Endodermal cell (in vitro differentiated cells): ENCODE measurements around the gene CIZ1. TPM values are rescaled to one million over a fixed set of nuclear protein-coding genes. Genes with fewer than 3 reads are reported as not detected.
A peak's percentile ranks its signal among the peaks of the same experiment; 100 is the strongest.

Experiments used
- DNase-seq: peaks from one replicate; pipeline ENCODE4 v3.0.0-alpha.2; 2017
- H3K27ac ChIP-seq: 2 replicates; pipeline ENCODE4 v1.5.1; 2013; ENCODE audit warnings: mild to moderate bottlenecking, low read depth, low read length, moderate library complexity
- H3K27me3 ChIP-seq: 2 replicates; pipeline ENCODE4 v1.6.1; 2013; ENCODE audit warnings: mild to moderate bottlenecking, low read length, moderate library complexity; ENCODE audit not compliant: insufficient read depth, control insufficient read depth, poor library complexity, severe bottlenecking
- H3K36me3 ChIP-seq: 2 replicates; pipeline ENCODE4 v1.7.0; 2013; ENCODE audit warnings: mild to moderate bottlenecking, low read length, moderate library complexity; ENCODE audit not compliant: control insufficient read depth, insufficient read depth
- H3K4me1 ChIP-seq: one replicate; pipeline ENCODE4 v1.7.0; 2013; ENCODE audit warnings: low read length; ENCODE audit not compliant: control insufficient read depth, insufficient read depth
- H3K4me3 ChIP-seq: 2 replicates; pipeline ENCODE4 v1.5.1; 2013; ENCODE audit warnings: mild to moderate bottlenecking, low read length, moderate library complexity
- H3K9ac ChIP-seq: 2 replicates; pipeline ENCODE4 v1.6.1; 2013; ENCODE audit warnings: mild to moderate bottlenecking, low read length, moderate library complexity; ENCODE audit not compliant: poor library complexity, severe bottlenecking; ENCODE audit errors: extremely low read depth
- H3K9me3 ChIP-seq: 2 replicates; pipeline ENCODE4 v1.6.1; 2013; ENCODE audit warnings: mild to moderate bottlenecking, low read length, moderate library complexity; ENCODE audit not compliant: control insufficient read depth
- H3K27ac Mint-ChIP-seq: 2 replicates; pipeline ENCODE4 v1.8.0; 2020; ENCODE audit warnings: mixed read lengths
- H3K27me3 Mint-ChIP-seq: 2 replicates; pipeline ENCODE4 v1.8.0; 2021; ENCODE audit warnings: mild to moderate bottlenecking, mixed read lengths; ENCODE audit not compliant: insufficient read depth
- H3K36me3 Mint-ChIP-seq: 2 replicates; pipeline ENCODE4 v1.8.0; 2020; ENCODE audit warnings: low read depth, mixed read lengths
- H3K4me1 Mint-ChIP-seq: 2 replicates; pipeline ENCODE4 v1.8.0; 2020; ENCODE audit warnings: mixed read lengths
- H3K4me3 Mint-ChIP-seq: 2 replicates; pipeline ENCODE4 v1.8.0; 2020; ENCODE audit warnings: mild to moderate bottlenecking, moderate library complexity, mixed read lengths
- H3K9me3 Mint-ChIP-seq: 2 replicates; pipeline ENCODE4 v1.8.0; 2020; ENCODE audit warnings: mild to moderate bottlenecking, mixed read lengths
- WGBS, 2 experiments: methylation state at CpG; one replicate each; pipeline versions ENCODE4 v1.1.5 to v1.1.7; 2013; ENCODE audit warnings: missing lambda C conversion rate in 2 of 2, mixed read lengths in 1 of 2; ENCODE audit not compliant: insufficient coverage in 1 of 2, insufficient read length in 1 of 2; 5-methylcytosine and 5-hydroxymethylcytosine counted together
- total RNA-seq, 2 donors: library from RNA; stranded (reverse); fragmentation: NEBNext Ultra II Directional in 1 of 2; extraction: Animal tissue kit (Norgen Biotek cat#: 25700) in 1 of 2; gene quantifications; 2 replicates in 1 of 2; 3 replicates in 1 of 2; pipeline ENCODE4 v1.2.1, GENCODE V29; 2021
- TF ChIP-seq, protein P1 (sequence below): fragments of 200-600 bp; sonication (generic); conservative IDR thresholded peaks from 2 replicates; pipeline ENCODE4 v1.5.0; 2021; ENCODE audit warnings: antibody characterized with exemption, mild to moderate bottlenecking

Gene CIZ1
- total RNA-seq, 2 donors from 2014 or later: 115 to 117 TPM

DNA sequence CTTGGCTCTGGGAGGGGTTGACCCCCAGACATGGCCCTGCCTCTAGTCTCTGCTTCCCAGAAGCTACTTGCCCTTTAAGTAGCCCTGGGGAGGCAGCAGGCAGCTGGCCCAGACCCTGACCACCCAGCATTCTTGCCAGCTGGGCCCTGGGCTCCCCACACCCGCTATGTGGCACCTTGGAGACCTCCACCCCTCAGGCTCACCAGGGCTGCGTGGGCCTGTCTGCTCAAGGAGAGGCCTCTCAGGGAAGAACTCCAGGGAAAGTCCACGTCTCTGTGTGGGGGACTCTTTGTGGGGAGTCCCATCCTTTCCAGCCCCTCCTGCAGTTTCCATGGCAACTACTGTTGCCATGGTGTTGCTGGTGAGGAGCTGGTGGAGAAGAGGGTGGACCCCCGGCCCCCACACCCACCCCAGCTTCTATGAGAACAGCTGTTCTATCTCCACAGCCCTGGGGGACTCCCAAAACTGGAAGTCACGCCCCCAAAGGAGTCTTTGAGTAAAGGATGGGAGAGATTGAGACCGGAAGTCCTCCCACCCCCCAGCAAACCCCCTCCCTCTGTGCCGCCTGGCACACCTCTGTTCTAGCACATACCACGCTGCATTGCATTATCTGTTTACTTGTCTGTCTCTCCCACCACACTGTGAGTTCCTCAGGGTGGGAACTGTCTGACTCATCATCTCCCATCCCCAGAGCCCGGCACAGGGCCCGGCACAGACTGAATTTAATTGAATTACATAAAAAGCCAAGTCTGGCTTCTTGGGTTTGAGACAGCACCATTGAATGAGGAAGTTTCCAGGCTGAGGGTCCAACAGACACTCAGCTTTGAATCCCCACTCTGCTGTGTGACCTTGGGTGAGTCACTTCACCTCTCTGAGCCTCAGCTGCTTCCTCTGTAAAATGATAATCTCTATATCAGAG lies 24.4 kb upstream of the CIZ1 start:
- no peak for DNase-seq
- H3K36me3 ChIP-seq: peaks cover 13% of the 10 kb centered on the region
- H3K27me3 ChIP-seq: no peaks in the 10 kb centered on the region
- H3K27ac Mint-ChIP-seq: no peak overlapping the region
- peaks cover 6% of the 10 kb centered on the region for H3K4me1 Mint-ChIP-seq
- TF ChIP-seq, protein P1, sequence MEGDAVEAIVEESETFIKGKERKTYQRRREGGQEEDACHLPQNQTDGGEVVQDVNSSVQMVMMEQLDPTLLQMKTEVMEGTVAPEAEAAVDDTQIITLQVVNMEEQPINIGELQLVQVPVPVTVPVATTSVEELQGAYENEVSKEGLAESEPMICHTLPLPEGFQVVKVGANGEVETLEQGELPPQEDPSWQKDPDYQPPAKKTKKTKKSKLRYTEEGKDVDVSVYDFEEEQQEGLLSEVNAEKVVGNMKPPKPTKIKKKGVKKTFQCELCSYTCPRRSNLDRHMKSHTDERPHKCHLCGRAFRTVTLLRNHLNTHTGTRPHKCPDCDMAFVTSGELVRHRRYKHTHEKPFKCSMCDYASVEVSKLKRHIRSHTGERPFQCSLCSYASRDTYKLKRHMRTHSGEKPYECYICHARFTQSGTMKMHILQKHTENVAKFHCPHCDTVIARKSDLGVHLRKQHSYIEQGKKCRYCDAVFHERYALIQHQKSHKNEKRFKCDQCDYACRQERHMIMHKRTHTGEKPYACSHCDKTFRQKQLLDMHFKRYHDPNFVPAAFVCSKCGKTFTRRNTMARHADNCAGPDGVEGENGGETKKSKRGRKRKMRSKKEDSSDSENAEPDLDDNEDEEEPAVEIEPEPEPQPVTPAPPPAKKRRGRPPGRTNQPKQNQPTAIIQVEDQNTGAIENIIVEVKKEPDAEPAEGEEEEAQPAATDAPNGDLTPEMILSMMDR: no peak
- no peaks in the 10 kb centered on the region for H3K9me3 Mint-ChIP-seq
- 85 to 90% methylated on average over 3 to 10 of the region's 10 CpGs for whole genome bisulfite sequencing, 2 experiments
- peaks cover 4% of the 10 kb centered on the region for H3K4me1 ChIP-seq
- peaks cover 9% of the 10 kb centered on the region for H3K36me3 Mint-ChIP-seq
- no peak overlapping the region for H3K9ac ChIP-seq
- no peaks in the 10 kb centered on the region for H3K9me3 ChIP-seq
- no peak overlapping the region for H3K4me3 Mint-ChIP-seq
- H3K4me3 ChIP-seq: no peak overlapping the region
- peaks cover 2% of the 10 kb centered on the region for H3K27me3 Mint-ChIP-seq
- H3K27ac ChIP-seq: peak overlapping the region; percentile 34

DNA sequence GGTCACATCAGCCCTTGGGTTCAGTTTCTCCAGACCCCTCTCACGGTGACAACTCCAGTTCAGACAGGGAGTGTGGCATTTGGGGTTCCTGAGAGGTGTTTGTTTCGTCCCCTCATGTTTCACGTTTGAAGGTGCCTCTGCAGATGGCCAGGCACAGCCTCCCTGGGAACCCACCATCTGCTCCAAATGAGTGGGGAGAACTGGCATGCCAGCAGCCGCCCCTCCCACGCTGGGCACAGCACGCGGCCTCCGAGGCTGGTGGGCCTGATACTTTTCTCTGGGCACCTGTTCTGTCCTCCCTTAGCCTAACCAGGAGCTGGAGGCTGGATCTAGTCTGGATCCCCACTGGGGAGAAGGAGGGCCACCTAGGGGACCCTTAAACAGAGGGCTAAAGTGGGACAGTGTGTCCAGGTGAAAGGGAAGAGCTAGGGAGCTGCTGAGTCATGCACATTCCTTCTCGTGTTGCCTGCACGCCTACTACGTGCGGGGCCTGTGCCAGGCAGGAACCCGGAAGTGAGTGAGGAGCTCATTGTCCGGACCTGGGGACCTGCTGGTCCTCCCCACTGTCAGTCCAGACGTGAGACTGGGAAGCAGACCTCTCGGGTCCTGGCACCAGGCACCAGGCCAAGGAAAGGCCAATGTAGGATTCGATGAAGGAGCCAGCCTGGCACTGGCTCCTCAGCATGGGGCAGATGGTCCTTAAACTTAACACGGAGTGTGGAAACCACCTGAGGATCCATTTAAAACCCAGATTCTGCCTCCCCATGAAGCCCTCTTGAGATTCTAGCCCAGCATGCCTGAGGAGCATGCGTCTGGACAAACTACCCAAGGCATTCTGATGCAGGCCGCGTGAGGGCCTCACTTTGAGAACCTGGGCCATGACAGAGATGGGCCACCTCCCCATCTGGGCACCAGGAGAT lies 23.5 kb upstream of the CIZ1 start:
- Histone ChIP-seq H3K9me3 (no peaks in the 10 kb centered on the region), H3K9ac (no peak overlapping the region), H3K27ac (peak overlapping the region; percentile 34), H3K4me1 (peaks cover 4% of the 10 kb centered on the region), H3K36me3 (peaks cover 8% of the 10 kb centered on the region), H3K27me3 (no peaks in the 10 kb centered on the region), H3K4me3 (no peak overlapping the region)
- TF ChIP-seq, protein P1: no peak
- Mint-ChIP-seq H3K27me3 (peaks cover 2% of the 10 kb centered on the region), H3K36me3 (peaks cover 5% of the 10 kb centered on the region), H3K9me3 (no peaks in the 10 kb centered on the region), H3K4me1 (peaks cover 6% of the 10 kb centered on the region), H3K27ac (peak overlapping the region; percentile 52), H3K4me3 (no peak overlapping the region)
- no peak for DNase-seq
- 90 to 93% methylated on average over 17 to 21 of the region's 21 CpGs for WGBS, 2 experiments

DNA sequence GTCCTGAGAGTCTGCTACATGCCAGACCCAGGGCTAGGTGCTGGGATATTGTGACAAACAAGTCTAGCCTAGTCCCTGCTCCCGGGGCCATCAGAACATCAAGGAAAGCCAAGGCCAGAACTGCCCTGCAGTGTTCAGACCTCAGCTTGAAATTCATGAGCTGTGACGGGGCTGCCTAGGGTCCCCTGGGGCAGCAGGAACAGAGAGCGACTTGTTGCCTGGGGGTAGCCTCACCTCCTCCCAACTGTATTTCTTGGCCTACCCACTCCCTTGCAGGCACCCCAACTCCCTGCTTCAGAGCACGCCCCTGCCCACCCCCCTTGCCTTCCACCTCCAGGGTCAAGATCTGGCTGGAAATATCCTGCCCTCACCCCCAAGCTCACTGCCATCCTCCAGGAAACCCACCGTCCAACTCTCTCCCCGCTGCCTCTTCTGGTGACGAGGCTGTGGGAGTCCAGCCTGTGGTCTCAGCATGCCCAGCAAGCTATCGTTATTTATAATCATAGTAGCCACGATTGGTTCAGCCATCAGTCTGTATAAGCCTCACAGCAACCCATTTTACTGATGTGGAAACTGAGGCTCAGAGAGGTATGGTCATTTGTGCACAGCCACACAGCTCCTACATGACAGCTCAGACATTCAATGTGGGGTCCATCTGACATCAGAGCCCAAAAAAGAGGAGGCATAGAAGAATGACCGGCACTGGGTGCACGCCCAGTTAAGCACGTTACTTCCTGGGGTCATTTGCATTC lies 22.6 kb upstream of the CIZ1 start:
- Histone ChIP-seq H3K27ac (no peak overlapping the region), H3K4me3 (no peak overlapping the region), H3K9me3 (no peaks in the 10 kb centered on the region), H3K36me3 (peaks cover under 1% of the 10 kb centered on the region), H3K27me3 (no peaks in the 10 kb centered on the region), H3K9ac (no peak overlapping the region), H3K4me1 (peaks cover 4% of the 10 kb centered on the region)
- H3K4me1 Mint-ChIP-seq: peaks cover 6% of the 10 kb centered on the region
- DNase-seq: no peak
- H3K36me3 Mint-ChIP-seq: peaks cover 3% of the 10 kb centered on the region
- TF ChIP-seq, protein P1: no peak
- H3K4me3 Mint-ChIP-seq: no peak overlapping the region
- no peaks in the 10 kb centered on the region for H3K9me3 Mint-ChIP-seq
- H3K27ac Mint-ChIP-seq: peak overlapping the region; percentile 52
- 92 to 97% methylated on average over 10 to 12 of the region's 12 CpGs for WGBS, 2 experiments
- peaks cover 2% of the 10 kb centered on the region for H3K27me3 Mint-ChIP-seq
